ENCODE data around the gene CDK5RAP2.
"Not testable (repeated sequence)": the region's sequence is repeated elsewhere in the genome, so short reads cannot be mapped to it uniquely, and the experiment has no call there.

Gene CDK5RAP2

GRCh38 chr9:120542701-120543490 lies 37.1 kb downstream of the CDK5RAP2 start:
- DNase-seq = no peak

- no peak for DNase-seq
These were observed 38.0 kb downstream of the CDK5RAP2 start for GRCh38 chr9:120541921-120542320.

GRCh38 chr9:120539951-120540350 lies 40.0 kb downstream of the CDK5RAP2 start:
- DNase-seq = no peak

- no peak for DNase-seq
These were observed 41.6 kb downstream of the CDK5RAP2 start for GRCh38 chr9:120538339-120538738.

- no peak for DNase-seq
These were observed 42.9 kb downstream of the CDK5RAP2 start for GRCh38 chr9:120536949-120537640.

GRCh38 chr9:120536094-120536493 lies 43.9 kb downstream of the CDK5RAP2 start:
- DNase-seq = no peak

GRCh38 chr9:120534266-120534665 lies 45.7 kb downstream of the CDK5RAP2 start:
- DNase-seq = no peak

GRCh38 chr9:120532891-120533290 lies 47.1 kb downstream of the CDK5RAP2 start:
- DNase-seq = no peak

- no peak for DNase-seq
These were observed 47.5 kb downstream of the CDK5RAP2 start for GRCh38 chr9:120532475-120532874.

- peak; percentile 37 for DNase-seq
These were observed 48.2 kb downstream of the CDK5RAP2 start for GRCh38 chr9:120531683-120532300.

GRCh38 chr9:120530220-120530832 lies 49.6 kb downstream of the CDK5RAP2 start:
- DNase-seq = not testable (repeated sequence)

GRCh38 chr9:120528829-120529228 lies 51.1 kb downstream of the CDK5RAP2 start:
- DNase-seq = no peak

GRCh38 chr9:120528327-120528726 lies 51.6 kb downstream of the CDK5RAP2 start:
- no peak for DNase-seq

GRCh38 chr9:120526534-120526933 lies 53.4 kb downstream of the CDK5RAP2 start:
- DNase-seq = no peak

- DNase-seq = no peak
These were observed 55.1 kb downstream of the CDK5RAP2 start for GRCh38 chr9:120524863-120525262.

GRCh38 chr9:120524038-120524437 lies 55.9 kb downstream of the CDK5RAP2 start:
- no peak for DNase-seq

GRCh38 chr9:120522558-120522957 lies 57.4 kb downstream of the CDK5RAP2 start:
- no peak for DNase-seq

- no peak for DNase-seq
These were observed 57.9 kb downstream of the CDK5RAP2 start for GRCh38 chr9:120522032-120522431.

- no peak for DNase-seq
These were observed 58.9 kb downstream of the CDK5RAP2 start for GRCh38 chr9:120521101-120521500.

GRCh38 chr9:120515996-120516395 lies 64.0 kb downstream of the CDK5RAP2 start:
- not testable (repeated sequence) for DNase-seq

- DNase-seq = not testable (repeated sequence)
These were observed 64.5 kb downstream of the CDK5RAP2 start for GRCh38 chr9:120515481-120515880.

GRCh38 chr9:120514405-120514804 lies 65.6 kb downstream of the CDK5RAP2 start:
- no peak for DNase-seq

- DNase-seq = no peak
These were observed 66.1 kb downstream of the CDK5RAP2 start for GRCh38 chr9:120513825-120514396.

All from suppressor macrophage treated with lipopolysaccharide for 4 hours (primary cell).